GM19240 (cell line): ENCODE data around the gene NRIP3.
"Not testable (repeated sequence)": the region's sequence is repeated elsewhere in the genome, so short reads cannot be mapped to it uniquely, and the experiment has no call there.

Experiments
- DNase-seq: peaks from one replicate; pipeline ENCODE4 v3.0.0; 2011; ENCODE audit warnings: low spot score; ENCODE audit not compliant: insufficient read length

The NRIP3 gene

GRCh38 chr11:9016916-9017642 is 13.3 kb upstream of the NRIP3 start:
- no peak for DNase-seq

GRCh38 chr11:9015677-9016076 is 11.9 kb upstream of the NRIP3 start:
- peak; percentile 65 for DNase-seq

- no peak for DNase-seq
Measured at GRCh38 chr11:9014826-9015225, 11.0 kb upstream of the NRIP3 start.

GRCh38 chr11:9013373-9013772 is 9.6 kb upstream of the NRIP3 start:
- DNase-seq: no peak

GRCh38 chr11:9009538-9009937 is 5.7 kb upstream of the NRIP3 start:
- not testable (repeated sequence) for DNase-seq

GRCh38 chr11:9008661-9009060 is 4.9 kb upstream of the NRIP3 start:
- DNase-seq: no peak

- no peak for DNase-seq
Measured at GRCh38 chr11:9008011-9008550, 4.3 kb upstream of the NRIP3 start.

- DNase-seq: no peak
Measured at GRCh38 chr11:9005087-9005486, 1.3 kb upstream of the NRIP3 start.

GRCh38 chr11:9004183-9004926 is 554 bp upstream of the NRIP3 start:
- no peak for DNase-seq

GRCh38 chr11:9002920-9003572 is 755 bp downstream of the NRIP3 start:
- DNase-seq: no peak

GRCh38 chr11:9001736-9002135 is 2.1 kb downstream of the NRIP3 start:
- no peak for DNase-seq

GRCh38 chr11:8998017-8998416 is 5.8 kb downstream of the NRIP3 start:
- DNase-seq: no peak

GRCh38 chr11:8997451-8997850 is 6.3 kb downstream of the NRIP3 start:
- DNase-seq: no peak

GRCh38 chr11:8989453-8989852 is 14.3 kb downstream of the NRIP3 start:
- no peak for DNase-seq

- DNase-seq: no peak
Measured at GRCh38 chr11:8988329-8989234, 15.2 kb downstream of the NRIP3 start.

- no peak for DNase-seq
Measured at GRCh38 chr11:8987446-8987845, 16.4 kb downstream of the NRIP3 start.

GRCh38 chr11:8986772-8987171 is 17.0 kb downstream of the NRIP3 start:
- not testable (repeated sequence) for DNase-seq

- DNase-seq: no peak
Measured at GRCh38 chr11:8985462-8985861, 18.3 kb downstream of the NRIP3 start.

- DNase-seq: no peak
Measured at GRCh38 chr11:8983552-8983951, 20.2 kb downstream of the NRIP3 start.

GRCh38 chr11:8980485-8980884 is 23.3 kb downstream of the NRIP3 start:
- no peak for DNase-seq

- DNase-seq: not testable (repeated sequence)
Measured at GRCh38 chr11:8979365-8979764, 24.4 kb downstream of the NRIP3 start.
